PC-9 (cell line): ENCODE results near the gene ATP6V0D1. TPM values are rescaled to one million over a fixed set of nuclear protein-coding genes. Genes with fewer than 3 reads are reported as not detected.

ENCODE experiments used
- BruUV-seq: library from RNA; stranded (reverse); fragments of 400-500 nt; replicated peaks from 2 replicates; lab custom pipeline; 2021; lab: Mats Ljungman, UMichigan
- CTCF ChIA-PET: fragments of 300-600 bp; sonication (Branson Sonifier 250); formaldehyde crosslinking; loops from one replicate; lab custom pipeline; 2022; ENCODE audit warnings: antibody characterized with exemption; lab: Charles Lee
- POLR2A ChIA-PET: fragments of 300-600 bp; sonication (Branson Sonifier 250); formaldehyde crosslinking; loops from one replicate; lab custom pipeline; 2022; ENCODE audit warnings: antibody characterized with exemption; ENCODE audit not compliant: unreplicated experiment; lab: Charles Lee
- DNase-seq, 2 experiments: peaks; one replicate each; pipeline versions ENCODE4 v3.0.0 to v3.0.0-alpha.2; 2015 to 2022; ENCODE audit warnings: mixed read lengths in 1 of 2
- H2AFZ ChIP-seq: fragments of 200-600 bp; sonication (generic); 2 replicates; pipeline ENCODE4 v1.8.1; 2017; ENCODE audit warnings: antibody characterized with exemption
- H3F3A ChIP-seq: fragments of 200-600 bp; sonication (generic); 2 replicates; pipeline ENCODE4 v1.8.1; 2017; ENCODE audit warnings: antibody characterized with exemption, mild to moderate bottlenecking, low read depth; ENCODE audit not compliant: insufficient read depth
- H3K27ac ChIP-seq: fragments of 200-600 bp; sonication (generic); 2 replicates; pipeline ENCODE4 v1.6.1; 2016; ENCODE audit warnings: mixed run types
- H3K27me3 ChIP-seq: fragments of 200-600 bp; sonication (generic); 2 replicates; pipeline ENCODE4 v1.6.1; 2016; ENCODE audit warnings: low read depth, mixed run types; ENCODE audit not compliant: insufficient read depth
- H3K36me3 ChIP-seq: fragments of 200-600 bp; sonication (generic); 2 replicates; pipeline ENCODE4 v1.6.1; 2016; ENCODE audit warnings: low read depth, mixed run types
- H3K4me1 ChIP-seq: fragments of 200-600 bp; sonication (generic); replicated peaks from 2 replicates; pipeline ENCODE4 v1.6.1; 2016; ENCODE audit warnings: mixed run types; ENCODE audit not compliant: insufficient read depth
- H3K4me2 ChIP-seq: fragments of 200-600 bp; sonication (generic); 2 replicates; pipeline ENCODE4 v1.6.1; 2017; ENCODE audit warnings: mixed run types
- H3K4me3 ChIP-seq: fragments of 200-600 bp; sonication (generic); 2 replicates; pipeline ENCODE4 v1.6.1; 2016; ENCODE audit warnings: mixed run types
- H3K79me2 ChIP-seq: fragments of 200-600 bp; sonication (generic); 2 replicates; pipeline ENCODE4 v1.6.1; 2017; ENCODE audit warnings: low read depth, mixed run types
- H3K9me2 ChIP-seq: fragments of 200-600 bp; sonication (generic); 2 replicates; pipeline ENCODE4 v1.8.1; 2017; ENCODE audit warnings: mild to moderate bottlenecking; ENCODE audit not compliant: insufficient read depth
- H3K9me3 ChIP-seq: fragments of 200-600 bp; sonication (generic); 2 replicates; pipeline ENCODE4 v1.8.1; 2016; ENCODE audit warnings: low read depth; ENCODE audit not compliant: insufficient read depth
- H4K20me1 ChIP-seq: fragments of 200-600 bp; sonication (generic); 2 replicates; pipeline ENCODE4 v1.8.1; 2017; ENCODE audit not compliant: insufficient read depth
- EZH2 ChIP-seq: fragments of 200-600 bp; sonication (generic); IDR thresholded peaks from 2 replicates; pipeline ENCODE4 v1.8.0; 2017; ENCODE audit warnings: antibody characterized with exemption, low read depth
- intact Hi-C: fragments of 100-400 bp; cut with micrococcal nuclease; formaldehyde crosslinking; loops from one replicate; pipeline ENCODE4 v1.10.0; 2022; ENCODE audit not compliant: unreplicated experiment
- total RNA-seq: library from RNA; stranded (reverse); gene quantifications from 2 replicates; pipeline ENCODE4 v1.2.3, GENCODE V29; 2021
- TF ChIP-seq, protein P1 (sequence below): fragments of 200-600 bp; sonication (generic); conservative IDR thresholded peaks from 2 replicates; pipeline ENCODE4 v1.6.1; 2017; ENCODE audit warnings: mixed run types, antibody characterized with exemption, mild to moderate bottlenecking, moderate library complexity

ATP6V0D1 gene
- total RNA-seq, 1 experiment from 2014 or later: 61.0 TPM

DNA sequence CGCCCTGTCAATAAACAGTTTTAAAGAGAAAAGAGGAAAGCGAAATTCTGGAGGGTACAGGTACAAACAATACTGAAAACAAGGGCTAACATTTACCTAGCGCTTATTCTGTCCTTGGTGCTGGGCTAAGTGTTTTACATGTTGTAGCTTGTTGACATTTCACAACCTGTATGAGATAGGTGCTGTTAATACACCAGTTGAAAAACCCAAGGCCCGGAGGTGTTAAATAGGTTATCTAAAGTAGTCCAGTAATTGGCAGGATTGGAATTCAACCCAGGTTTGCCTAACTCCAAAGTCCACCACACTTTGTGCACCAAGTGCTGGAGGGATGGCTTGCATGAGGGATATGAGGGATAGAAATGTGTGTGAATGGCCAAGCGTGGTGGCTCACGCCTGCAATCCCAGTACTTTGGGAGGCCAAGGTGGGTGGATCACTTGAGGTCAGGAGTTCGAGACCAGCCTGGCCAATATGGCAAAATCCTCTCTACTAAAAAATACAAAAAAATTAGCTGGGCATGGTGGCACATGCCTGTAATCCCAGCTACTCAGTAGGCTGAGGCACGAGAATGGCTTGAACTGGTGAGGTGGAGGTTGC is 2.9 kb downstream of the ATP6V0D1 start:
- Histone ChIP-seq H3K9me2 (no peaks in the 10 kb centered on the region), H3K4me3 (no peak overlapping the region), H3K79me2 (peaks cover 73% of the 10 kb centered on the region), H3K27me3 (no peaks in the 10 kb centered on the region), H4K20me1 (peaks cover 26% of the 10 kb centered on the region), H3K27ac (no peak overlapping the region), H3F3A (peaks cover 8% of the 10 kb centered on the region; the same call in 1 of the 2 replicates), H3K9me3 (no peaks in the 10 kb centered on the region), H3K36me3 (no peaks in the 10 kb centered on the region), H3K4me1 (peaks cover 14% of the 10 kb centered on the region), H3K4me2 (no peak overlapping the region), H2AFZ (no peak overlapping the region)
- no peak for DNase-seq
- ChIA-PET CTCF (interaction anchor here (0.6 kb wide), 1 partner anchor 182 kb away, joined by 3 read pairs; the partner anchor contains the start of gene ACD), POLR2A (no interaction called here)
- BruUV-seq: no TSS peak
- TF ChIP-seq, protein P1, sequence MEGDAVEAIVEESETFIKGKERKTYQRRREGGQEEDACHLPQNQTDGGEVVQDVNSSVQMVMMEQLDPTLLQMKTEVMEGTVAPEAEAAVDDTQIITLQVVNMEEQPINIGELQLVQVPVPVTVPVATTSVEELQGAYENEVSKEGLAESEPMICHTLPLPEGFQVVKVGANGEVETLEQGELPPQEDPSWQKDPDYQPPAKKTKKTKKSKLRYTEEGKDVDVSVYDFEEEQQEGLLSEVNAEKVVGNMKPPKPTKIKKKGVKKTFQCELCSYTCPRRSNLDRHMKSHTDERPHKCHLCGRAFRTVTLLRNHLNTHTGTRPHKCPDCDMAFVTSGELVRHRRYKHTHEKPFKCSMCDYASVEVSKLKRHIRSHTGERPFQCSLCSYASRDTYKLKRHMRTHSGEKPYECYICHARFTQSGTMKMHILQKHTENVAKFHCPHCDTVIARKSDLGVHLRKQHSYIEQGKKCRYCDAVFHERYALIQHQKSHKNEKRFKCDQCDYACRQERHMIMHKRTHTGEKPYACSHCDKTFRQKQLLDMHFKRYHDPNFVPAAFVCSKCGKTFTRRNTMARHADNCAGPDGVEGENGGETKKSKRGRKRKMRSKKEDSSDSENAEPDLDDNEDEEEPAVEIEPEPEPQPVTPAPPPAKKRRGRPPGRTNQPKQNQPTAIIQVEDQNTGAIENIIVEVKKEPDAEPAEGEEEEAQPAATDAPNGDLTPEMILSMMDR: no peak
- no peak for TF ChIP-seq EZH2
- intact Hi-C loops: no loop called here

DNA sequence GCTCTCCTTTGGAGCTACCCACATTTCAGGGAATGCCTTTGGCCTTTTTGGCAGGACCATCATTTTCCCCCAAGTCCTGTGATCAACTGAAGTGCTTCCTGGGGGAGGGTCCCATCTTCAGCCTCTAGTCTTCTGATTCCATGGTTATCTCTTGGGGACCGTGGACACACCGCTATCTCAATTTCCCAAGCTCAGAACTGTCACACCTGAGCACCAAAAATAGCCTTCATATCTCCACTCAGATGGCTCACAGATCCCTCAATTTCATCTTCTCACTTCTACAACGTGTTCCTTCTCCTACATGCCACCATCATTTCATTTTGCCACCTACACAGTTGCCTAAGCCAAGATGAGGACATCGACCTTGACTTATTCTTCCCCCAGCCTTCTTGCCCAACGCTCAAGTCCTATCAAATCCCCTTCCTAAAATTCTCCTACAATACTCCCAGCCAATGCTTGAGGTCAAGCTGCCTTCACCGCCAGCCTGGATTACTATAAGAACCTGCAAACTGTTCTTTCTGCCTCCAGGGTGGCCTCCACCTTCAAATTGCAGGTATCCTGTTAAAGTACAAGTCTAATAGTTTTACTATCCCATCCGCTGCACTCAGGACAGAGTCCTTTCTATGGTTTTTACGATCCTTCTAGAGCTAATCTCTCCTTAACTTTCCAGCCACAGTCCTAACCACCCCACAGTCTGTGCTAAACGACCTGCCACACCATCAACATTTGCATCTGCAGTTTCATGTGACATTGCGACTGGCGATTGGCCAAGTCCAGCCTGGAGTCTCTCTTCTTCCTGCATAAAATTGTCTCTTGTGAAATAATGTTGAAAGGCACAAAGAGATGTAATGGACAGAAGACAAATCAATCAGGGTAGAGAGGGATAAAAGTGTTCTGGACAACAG is 6.2 kb downstream of the ATP6V0D1 start:
- ChIA-PET POLR2A (no interaction called here), CTCF (no interaction called here)
- Histone ChIP-seq H4K20me1 (peaks cover 42% of the 10 kb centered on the region), H3F3A (no peaks in the 10 kb centered on the region; the same call in 1 of the 2 replicates), H3K9me3 (no peaks in the 10 kb centered on the region), H3K79me2 (peaks cover 68% of the 10 kb centered on the region), H3K4me3 (no peak overlapping the region), H2AFZ (no peak overlapping the region), H3K27me3 (no peaks in the 10 kb centered on the region), H3K9me2 (no peaks in the 10 kb centered on the region), H3K4me1 (0 out of 2 replicates have a peak, but pooled peaks cover 7% of the 10 kb centered on the region), H3K27ac (no peak overlapping the region), H3K36me3 (no peaks in the 10 kb centered on the region), H3K4me2 (no peak overlapping the region)
- DNase-seq: no peak
- BruUV-seq: no TSS peak
- TF ChIP-seq, protein P1: no peak
- no peak for TF ChIP-seq EZH2
- intact Hi-C loops: no loop called here

DNA sequence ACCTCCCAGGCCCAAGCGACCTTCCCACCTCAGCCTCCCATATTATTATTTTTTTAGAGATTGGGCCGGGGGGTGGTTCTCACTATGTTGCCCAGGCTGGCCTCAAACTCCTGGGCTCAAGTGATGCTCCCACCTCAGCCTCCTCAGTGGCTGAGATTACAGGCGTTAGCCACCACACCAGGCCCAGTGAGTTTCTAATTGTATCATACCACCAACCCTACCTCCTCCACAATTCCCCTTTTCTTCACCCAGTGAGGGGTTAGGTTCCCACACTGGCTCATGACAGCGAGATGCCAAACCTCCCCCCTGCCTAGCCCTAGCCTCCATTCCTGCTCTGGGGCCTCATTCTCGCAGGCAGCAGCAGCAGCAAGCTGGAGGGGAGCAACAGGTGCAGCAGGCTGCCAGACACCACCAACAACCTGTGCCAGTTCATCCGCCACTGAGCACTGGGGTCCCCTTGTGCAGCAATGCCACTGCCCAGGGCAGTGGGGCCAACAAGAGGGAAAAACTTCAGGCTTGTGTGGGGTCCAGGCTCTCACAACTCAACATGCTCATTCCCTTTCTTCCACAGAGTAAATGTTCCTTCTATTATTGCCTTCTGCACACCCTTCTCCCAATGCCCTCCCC is 9.1 kb downstream of the ATP6V0D1 start:
- Histone ChIP-seq H3K9me2 (no peaks in the 10 kb centered on the region), H3K27me3 (no peaks in the 10 kb centered on the region), H4K20me1 (peaks cover 52% of the 10 kb centered on the region), H3K27ac (no peak overlapping the region), H3K4me1 (no peaks in the 10 kb centered on the region), H3K36me3 (no peaks in the 10 kb centered on the region), H2AFZ (no peak overlapping the region), H3F3A (no peaks in the 10 kb centered on the region), H3K79me2 (peaks cover 42% of the 10 kb centered on the region), H3K9me3 (no peaks in the 10 kb centered on the region), H3K4me3 (no peak overlapping the region), H3K4me2 (no peak overlapping the region)
- ChIA-PET POLR2A (no interaction called here), CTCF (interaction anchor here (0.6 kb wide), 1 partner anchor 24 kb away, joined by 6 read pairs; no protein-coding TSS in a partner anchor)
- no TSS peak for BruUV-seq
- intact Hi-C loops: no loop called here
- TF ChIP-seq EZH2: no peak
- TF ChIP-seq, protein P1: no peak
- DNase-seq: no peak
